GM19452 (cell line): ENCODE data around the gene NAIF1.
"Not testable (repeated sequence)": the region's sequence is repeated elsewhere in the genome, so short reads cannot be mapped to it uniquely, and the experiment has no call there.

ENCODE experiments used
- ATAC-seq: cut with Tn5 transposase; IDR thresholded peaks from one replicate; pipeline ENCODE4 v1.9.1; 2021; ENCODE audit not compliant: unreplicated experiment

The NAIF1 gene, protein sequence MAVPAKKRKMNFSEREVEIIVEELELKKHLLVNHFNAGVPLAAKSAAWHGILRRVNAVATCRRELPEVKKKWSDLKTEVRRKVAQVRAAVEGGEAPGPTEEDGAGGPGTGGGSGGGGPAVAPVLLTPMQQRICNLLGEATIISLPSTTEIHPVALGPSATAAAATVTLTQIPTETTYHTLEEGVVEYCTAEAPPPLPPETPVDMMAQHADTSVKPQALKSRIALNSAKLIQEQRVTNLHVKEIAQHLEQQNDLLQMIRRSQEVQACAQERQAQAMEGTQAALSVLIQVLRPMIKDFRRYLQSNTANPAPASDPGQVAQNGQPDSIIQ

DNA sequence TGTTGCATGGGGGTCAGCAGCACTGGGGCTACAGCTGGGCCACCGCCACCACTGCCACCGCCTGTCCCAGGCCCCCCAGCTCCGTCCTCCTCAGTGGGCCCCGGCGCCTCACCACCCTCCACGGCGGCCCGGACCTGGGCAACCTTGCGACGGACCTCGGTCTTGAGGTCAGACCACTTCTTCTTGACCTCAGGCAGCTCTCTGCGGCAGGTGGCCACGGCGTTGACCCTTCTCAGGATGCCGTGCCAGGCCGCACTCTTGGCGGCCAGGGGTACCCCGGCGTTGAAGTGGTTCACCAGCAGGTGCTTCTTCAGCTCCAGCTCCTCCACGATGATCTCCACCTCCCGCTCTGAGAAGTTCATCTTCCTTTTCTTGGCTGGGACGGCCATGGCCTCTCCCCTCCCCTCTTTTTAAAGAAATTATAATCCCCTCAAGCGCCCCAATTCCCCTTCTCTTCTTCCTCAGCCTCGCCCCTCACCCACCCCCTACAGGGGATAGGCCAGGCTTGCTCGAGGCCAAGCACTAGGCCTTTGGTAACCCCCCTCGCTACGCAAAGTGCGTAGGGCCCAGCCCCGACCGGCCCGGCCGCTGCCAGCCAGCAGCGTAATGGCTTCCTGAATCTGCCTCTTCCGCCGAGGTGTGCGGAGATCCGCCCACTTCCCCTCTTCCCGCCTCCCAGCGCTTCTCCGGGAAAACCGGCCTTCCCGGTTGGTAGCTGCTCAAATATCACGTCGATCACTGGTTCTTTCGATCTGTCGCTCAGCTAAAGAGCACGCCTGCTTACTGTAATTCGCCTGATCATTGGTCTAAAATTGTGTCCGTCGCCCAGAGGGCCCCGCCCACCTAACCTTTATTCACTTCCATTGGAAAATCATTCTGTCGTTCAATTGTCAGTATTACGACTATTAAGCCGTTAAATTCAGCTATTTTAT is at the start of gene NAIF1:
TSS of gene NAIF1 (minus strand) at position 608 of the 932 bp plus-strand sequence. CDS start at position 389, 219 bp downstream.
- peak; percentile 60 for ATAC-seq

DNA sequence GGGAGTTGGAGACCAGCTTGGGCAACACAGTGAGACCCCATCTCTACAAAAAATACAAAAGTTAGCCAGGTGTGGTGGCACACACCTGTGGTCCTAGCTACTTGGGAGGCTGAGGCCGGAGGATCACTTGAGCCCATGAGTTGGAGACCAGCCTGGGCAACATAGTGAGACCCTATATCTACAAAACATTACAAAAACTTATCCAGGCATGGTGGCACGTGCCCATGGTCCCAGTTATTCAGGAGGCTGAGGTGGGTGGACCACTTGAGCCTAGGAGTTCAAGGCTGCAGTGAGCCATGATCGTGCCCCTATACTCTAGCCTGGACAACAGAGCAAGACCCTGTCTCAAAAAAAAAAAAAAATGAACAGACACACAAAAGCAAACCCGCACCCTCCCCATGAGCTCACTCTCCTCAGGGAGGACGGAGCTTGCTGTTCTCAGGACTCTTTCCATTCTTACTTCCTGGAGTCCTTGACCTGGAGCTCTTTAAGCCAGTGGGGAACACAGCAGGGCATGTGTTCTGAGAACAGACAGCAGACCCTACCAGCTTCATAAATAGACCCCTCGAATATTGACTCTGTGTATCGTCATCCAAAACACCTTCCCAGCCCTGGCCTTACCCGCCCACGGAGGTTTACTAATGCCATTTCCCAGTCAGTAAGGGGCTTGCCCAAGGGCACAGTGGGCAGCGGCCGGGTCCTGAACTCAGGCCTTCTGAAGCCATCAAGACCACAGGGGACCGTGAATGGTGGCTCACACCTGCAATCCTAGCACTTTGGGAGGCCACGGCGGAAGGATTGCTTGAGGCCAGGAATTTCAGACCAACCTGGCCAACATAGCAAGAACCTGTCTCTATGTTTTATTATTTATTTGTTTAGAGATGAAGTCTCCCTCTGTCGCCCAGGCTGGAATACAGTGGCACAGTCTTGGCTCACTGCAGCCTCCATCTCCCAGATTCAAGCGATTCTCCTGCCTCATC is 49.3 kb upstream of the NAIF1 start:
- ATAC-seq, result no peak

DNA sequence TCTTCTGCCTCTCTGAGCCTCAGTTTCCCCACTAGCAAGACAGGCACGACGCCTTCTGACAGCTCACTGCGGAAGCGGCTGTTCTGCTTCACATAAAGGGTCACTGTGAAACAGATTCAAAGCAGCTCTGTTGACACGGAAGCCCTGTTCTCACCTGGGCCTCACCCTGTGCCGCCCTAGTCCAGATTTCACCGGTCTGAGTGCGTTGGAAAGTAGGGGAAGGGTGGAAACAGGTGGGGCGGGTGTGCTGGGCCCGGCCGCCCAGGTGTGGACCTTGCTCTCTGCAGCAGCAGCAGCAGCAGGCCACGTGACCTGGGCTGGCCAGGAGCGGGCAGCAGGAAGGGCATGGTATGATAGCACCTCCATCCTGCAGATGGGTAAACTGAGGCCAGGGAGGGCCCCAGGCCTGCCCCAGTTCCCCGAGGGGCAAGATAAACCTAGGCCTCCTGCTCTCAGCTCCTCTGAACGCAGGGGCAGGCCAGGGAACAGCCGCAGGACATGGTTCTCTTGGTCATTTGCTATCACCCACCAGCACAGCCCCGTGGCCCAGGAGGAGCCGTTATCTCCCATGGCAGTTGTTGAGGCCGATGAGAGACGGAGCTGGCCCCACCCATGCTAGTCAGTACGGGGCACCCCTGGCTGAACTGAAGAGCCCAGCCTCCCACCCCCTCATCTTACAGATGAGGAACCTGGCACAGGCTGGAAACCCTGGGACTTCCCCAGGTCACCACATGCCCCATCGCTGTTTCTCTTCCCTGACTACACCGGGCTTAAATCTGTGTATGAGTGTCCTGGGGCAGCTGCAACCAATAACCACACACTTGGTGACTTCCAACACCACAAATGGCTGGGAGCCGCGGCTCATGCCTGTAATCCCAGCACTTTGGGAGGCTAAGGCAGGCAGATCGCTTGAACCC is 48.3 kb upstream of the NAIF1 start:
- no peak for ATAC-seq

DNA sequence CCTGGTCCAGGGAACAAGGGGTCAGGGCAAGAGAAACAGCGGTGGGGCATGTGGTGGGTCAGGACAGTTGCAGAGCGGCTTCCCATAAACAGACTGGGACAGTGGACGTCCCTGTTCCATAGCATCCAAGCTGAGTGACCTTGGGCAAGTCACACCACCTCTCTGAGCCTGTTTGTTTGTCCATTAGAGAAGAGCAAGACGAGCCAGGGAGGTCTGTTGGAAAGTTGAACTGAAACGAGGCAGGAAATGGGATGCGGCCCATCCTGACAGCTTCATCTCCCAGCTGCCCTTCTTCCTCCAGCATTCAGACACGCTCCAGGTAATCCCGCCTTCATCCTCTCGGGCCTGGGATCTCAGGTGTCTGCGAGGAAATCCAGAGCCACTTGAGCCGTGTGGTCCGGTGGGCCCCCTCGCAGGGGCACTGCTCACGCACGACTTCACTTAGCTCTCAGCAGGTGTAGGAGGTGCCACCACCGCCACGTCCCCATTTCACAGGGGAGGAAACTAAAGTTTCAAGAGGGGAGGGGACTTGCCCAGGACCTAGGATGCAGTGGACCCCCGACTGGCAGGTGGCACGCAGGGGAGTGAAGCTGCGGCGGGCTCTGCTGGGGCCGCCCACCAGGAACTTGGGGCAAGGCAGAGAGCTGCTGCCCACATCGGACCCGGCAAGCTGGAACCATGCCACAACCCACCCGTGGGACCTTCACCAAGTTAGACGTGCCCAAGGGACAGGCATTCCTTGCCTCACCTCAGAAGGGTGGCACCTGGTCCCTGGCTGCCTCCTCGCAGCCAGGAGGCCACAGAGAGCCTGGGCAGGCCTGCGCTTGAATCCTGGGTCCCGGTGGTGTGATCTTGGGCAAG is 47.4 kb upstream of the NAIF1 start:
- ATAC-seq, result no peak

DNA sequence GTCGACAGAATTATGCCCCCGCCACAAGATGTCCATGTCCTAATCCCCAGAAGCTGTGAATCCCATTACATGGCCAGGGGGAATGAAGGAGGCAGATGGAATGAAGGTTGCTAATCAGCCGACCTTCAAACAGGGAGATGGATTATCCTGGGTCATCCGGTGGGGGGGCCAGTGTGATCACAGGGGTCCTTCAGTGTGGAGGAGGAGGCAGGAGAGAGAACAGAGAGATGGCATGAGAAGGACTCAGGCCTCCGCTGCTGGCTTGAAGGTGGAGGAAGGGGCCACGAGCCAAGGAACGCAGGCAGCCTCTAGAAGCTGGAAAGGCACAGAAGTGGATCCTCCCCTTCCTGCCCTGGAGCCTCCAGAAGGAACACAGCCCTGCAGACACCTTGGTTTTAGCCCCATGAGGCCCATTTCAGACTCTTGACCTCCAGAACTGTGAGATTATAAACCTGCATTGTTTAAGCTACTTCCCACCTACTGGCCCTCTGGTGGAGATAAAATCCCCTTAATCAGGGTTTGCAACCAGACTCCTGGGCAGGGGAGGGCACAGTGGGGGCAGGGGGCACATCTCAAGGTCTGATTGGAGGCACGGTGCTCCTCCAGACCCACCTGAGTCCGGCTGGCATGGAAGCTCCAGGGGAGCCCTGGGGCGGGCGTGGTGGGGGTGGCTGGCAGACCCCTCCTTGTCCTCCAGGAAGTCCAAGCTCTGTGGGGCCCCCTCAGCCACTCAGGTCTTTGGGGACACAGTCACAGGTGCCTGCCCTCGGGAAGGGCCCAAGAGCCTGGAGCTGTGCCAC is 46.6 kb upstream of the NAIF1 start:
- no peak for ATAC-seq

DNA sequence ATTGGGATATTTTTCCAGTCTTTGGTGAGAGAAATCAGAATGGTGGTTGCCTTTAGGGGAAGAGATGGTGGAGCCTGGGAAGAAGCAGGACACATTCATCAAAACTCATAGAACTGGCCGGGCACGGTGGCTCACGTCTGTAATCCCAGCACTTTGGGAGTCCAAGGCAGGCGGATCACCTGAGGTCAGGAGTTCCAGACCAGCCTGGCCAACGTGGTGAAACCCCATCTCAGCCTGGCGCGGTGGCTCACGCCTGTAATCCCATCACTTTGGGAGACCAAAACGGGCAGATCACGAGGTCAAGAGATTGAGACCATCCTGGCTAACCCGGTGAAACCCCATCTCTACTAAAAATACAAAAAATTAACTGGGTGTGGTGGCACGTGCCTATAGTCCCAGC is 44.6 kb upstream of the NAIF1 start:
- not testable (repeated sequence) for ATAC-seq

DNA sequence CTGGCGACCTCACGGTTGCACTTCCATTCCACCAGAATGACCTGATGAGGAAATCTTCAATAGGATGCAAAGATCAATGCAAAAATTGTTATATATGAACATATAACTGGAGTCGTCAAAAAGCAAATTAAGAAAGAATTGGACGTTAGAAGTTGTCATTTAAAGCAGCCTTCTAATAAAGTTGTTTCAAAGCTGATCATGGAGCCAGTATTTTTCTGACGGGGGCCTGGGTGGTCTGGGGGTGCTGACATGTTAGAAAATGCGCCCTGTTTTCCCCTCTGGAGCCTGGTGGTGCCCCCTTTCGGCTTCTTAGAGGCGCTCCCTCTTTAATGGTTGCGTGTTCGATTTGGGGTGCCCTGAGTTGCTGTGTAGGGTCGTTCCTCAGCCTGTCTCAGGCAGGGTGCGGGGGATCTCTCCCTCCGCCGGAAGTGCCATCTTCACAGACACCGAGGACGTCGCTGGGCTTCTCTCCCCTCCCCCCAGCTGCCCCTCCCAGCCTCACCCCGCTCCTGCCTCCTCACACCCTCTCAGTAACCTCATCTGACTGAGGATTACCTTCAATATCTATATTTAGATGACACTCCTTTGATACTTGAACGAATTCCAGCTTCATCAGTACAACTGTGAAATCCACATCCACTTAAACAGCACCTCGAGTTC is 42.1 kb upstream of the NAIF1 start:
- no peak for ATAC-seq

DNA sequence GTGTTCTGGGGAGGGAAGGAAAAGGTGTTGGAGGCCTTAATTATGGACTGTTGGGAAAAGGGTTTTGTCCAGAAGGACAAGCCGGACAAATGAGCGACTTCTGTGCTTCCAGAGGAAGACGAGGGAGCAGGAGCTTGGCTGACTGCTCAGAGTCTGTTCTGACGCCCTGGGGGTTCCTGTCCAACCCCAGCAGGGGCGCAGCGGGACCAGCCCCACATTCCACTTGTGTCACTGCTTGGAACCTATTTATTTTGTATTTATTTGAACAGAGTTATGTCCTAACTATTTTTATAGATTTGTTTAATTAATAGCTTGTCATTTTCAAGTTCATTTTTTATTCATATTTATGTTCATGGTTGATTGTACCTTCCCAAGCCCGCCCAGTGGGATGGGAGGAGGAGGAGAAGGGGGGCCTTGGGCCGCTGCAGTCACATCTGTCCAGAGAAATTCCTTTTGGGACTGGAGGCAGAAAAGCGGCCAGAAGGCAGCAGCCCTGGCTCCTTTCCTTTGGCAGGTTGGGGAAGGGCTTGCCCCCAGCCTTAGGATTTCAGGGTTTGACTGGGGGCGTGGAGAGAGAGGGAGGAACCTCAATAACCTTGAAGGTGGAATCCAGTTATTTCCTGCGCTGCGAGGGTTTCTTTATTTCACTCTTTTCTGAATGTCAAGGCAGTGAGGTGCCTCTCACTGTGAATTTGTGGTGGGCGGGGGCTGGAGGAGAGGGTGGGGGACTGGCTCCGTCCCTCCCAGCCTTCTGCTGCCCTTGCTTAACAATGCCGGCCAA is 41.3 kb upstream of the NAIF1 start:
- no peak for ATAC-seq

DNA sequence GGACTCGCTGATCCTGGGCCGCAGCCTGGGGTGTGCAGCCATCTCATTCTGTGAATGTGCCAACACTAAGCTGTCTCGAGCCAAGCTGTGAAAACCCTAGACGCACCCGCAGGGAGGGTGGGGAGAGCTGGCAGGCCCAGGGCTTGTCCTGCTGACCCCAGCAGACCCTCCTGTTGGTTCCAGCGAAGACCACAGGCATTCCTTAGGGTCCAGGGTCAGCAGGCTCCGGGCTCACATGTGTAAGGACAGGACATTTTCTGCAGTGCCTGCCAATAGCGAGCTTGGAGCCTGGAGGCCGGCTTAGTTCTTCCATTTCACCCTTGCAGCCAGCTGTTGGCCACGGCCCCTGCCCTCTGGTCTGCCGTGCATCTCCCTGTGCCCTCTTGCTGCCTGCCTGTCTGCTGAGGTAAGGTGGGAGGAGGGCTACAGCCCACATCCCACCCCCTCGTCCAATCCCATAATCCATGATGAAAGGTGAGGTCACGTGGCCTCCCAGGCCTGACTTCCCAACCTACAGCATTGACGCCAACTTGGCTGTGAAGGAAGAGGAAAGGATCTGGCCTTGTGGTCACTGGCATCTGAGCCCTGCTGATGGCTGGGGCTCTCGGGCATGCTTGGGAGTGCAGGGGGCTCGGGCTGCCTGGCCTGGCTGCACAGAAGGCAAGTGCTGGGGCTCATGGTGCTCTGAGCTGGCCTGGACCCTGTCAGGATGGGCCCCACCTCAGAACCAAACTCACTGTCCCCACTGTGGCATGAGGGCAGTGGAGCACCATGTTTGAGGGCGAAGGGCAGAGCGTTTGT is 40.5 kb upstream of the NAIF1 start:
- no peak for ATAC-seq

DNA sequence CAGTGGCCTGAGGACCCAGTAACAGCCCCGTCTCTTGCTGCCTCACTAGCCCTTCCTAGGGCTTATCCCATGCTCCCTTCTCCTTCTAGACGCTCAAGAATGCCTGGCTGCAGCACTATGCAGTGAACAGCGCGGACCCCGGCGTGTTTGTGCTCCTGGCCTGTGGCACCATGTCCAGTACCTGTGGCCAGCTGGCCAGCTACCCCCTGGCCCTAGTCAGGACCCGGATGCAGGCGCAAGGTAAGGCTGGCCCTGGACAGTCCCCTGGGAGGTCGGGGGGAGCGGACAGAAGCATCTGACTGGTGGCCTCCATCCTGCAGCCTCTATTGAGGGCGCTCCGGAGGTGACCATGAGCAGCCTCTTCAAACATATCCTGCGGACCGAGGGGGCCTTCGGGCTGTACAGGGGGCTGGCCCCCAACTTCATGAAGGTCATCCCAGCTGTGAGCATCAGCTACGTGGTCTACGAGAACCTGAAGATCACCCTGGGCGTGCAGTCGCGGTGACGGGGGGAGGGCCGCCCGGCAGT is 39.9 kb upstream of the NAIF1 start:
- ATAC-seq, result no peak

DNA sequence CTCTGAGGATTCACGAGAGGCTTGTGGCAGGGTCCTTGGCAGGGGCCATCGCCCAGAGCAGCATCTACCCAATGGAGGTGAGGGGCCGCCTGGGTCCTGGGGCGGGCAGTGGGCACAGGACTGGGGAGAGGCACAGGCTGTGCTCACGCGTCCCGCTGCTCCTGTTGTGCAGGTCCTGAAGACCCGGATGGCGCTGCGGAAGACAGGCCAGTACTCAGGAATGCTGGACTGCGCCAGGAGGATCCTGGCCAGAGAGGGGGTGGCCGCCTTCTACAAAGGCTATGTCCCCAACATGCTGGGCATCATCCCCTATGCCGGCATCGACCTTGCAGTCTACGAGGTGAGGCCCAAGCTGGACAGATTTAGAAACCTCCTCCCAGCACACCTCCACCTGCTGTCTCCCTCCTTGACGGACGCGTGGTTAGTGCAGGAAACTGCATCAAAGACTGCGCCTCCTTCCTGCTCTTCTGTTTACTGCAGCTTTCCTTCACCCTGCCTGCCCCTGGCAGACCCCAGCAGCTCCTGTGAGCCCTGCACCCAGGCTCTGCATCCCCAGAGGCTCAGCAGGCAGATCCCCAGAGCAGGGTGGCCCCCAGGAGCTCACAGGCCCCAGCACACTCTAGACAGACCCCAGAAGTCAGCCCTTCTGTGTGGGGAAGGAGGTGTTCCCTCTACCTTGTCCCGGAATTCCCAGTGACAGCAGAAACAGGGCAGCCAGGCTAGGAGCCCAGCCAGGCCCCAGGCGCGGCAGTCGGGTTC is 39.2 kb upstream of the NAIF1 start:
- ATAC-seq, result no peak

DNA sequence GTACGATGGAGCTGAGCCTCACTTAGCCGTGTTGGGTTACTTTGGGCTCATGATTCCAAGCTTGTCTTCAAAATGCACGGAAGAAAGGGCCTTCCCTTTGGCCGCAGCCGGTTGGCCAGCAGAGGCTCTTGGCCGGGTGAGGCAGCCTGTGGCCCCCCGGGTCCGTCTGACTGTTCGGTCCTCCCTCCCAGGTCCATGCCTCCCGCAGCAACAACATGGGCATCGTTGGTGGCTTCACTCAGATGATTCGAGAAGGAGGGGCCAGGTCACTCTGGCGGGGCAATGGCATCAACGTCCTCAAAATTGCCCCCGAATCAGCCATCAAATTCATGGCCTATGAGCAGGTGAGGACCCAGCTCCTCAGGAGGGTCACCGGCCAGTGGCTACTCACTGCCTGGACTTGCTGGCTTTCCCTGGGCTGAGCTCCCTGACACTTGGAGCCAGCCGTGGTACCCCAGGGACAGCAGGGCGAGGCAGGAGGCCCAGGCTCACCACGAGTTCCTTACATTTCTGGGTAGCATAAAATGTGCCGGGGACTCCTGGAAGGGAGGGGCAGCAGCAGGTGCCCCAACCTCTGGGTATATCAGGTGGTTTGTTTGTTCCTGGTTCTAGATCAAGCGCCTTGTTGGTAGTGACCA is 38.5 kb upstream of the NAIF1 start:
- ATAC-seq, result no peak

DNA sequence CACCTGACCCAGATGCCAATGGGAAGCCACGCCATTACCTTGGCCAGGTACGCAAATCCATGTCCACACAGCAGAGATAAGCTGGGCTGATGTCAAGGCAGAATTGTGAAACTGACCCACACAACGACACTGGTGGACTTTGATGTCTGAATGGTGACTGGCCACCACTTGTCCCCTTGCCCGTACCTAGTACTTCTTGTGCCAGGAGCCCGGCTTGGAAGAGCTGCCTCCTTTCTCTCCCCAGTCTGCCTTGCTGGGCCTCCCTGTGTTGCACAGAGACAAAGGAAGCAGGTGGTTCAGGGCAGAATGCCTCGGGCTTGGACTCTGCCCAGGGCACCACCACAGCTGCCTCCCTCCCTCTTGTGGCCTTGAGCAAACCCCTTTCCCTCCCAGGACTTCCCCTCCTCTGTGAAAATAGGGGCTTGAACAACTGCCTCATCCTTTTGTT is 37.1 kb upstream of the NAIF1 start:
- no peak for ATAC-seq

DNA sequence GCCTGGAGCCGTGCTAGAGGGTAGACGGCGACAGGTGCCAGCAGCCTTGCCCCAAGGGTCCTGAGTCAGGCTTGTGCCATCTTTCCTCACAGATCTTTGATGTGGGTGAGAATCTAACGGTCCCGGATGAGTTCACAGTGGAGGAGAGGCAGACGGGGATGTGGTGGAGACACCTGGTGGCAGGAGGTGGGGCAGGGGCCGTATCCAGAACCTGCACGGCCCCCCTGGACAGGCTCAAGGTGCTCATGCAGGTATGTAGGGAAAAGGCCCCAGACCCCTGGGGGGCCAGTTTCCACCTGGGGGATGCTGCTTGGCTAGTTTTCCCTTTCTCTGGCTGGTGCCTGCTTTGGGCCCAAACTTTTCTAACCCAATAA is 36.5 kb upstream of the NAIF1 start:
- ATAC-seq, result no peak
